HG03520 (cell line): ENCODE data around the gene ERFE.
"Not testable (repeated sequence)": the region's sequence is repeated elsewhere in the genome, so short reads cannot be mapped to it uniquely, and the experiment has no call there.

Experiments
- ATAC-seq: cut with Tn5 transposase; IDR thresholded peaks from one replicate; pipeline ENCODE4 v1.9.1; 2021; ENCODE audit warnings: mild to moderate bottlenecking, moderate library complexity; ENCODE audit not compliant: unreplicated experiment

ERFE gene

DNA sequence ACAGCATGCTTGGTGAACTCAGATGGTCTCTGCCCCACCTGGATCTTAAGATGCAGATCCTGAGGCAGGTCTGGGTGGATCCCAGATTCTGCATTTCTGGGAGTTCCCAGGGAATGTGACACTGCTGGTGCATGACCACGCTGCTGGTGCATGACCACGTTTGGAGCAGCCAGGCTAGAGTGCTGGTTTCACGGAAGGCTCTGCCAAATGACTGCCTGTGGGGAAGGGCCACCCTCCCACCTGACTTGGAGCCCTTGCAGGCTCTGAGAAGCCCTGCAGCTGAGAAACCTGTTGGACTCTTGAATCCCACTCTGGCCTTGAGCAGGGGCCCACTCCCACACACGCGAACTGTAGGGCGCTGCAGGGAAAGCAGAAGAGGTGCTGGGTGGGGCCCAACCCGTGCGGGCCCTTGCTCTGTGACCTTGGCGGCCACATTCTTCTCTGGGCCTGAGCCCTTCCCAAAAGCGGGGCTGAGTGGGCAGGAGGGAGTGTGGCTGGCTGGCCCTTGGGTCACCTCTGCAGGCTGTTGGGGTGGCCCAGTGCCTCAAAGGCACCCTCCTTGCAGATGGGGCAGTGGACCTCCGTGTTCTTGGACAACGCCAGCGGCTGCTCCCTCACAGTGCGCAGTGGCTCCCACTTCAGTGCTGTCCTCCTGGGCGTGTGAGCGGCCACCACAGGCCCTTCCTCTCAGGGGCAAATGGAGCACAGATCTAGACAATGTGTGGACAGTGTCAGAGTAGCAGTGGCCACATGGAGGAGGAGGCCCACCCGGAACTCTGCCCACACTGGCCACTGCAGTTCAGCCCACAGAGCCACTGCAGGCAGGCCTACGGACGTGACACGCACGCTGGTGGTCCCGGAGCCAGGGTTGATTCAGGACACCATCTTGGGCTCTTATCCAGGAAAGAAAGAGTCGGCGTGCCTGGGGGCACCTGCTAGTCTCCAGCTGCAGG lies 7.9 kb downstream of the ERFE start:
- no peak for ATAC-seq

DNA sequence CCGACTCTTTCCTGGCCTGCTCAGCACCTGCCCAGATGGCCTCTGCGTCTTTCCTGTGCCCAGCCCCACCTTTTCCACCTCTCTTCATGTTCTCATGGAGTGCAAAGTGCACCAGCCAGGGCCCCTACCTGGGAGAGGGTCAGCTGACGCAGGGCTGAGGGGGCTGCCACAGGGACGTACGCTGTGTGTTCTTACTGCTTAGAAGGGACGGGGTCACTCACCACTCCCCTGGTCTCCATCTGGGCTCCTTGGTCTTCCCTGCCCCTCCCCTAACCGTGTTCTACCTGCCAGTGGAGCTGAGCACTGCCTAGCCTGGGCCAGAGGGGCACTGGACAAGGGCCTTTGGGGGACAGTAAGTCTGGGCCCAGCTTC lies 8.6 kb downstream of the ERFE start:
- ATAC-seq: no peak

DNA sequence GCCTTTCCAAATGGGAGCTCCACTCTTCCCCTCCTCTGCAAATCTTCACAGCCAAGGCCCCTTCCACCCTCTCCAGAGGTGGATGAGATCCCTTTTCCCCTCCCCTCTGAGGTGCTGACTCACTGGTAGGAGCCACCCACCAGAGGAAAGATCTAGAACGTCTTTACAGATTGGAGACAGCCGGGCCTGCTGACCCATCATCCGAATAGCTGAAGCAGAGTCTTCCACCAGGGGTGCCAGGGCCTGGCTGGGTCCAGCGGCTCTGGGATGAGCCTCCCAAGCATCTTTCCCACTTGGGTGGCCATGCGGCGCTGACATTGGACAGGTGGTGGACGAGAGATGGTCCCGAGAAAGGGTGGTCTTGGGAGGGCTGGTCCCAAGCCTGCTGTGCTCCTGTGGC lies 9.0 kb downstream of the ERFE start:
- no peak for ATAC-seq

DNA sequence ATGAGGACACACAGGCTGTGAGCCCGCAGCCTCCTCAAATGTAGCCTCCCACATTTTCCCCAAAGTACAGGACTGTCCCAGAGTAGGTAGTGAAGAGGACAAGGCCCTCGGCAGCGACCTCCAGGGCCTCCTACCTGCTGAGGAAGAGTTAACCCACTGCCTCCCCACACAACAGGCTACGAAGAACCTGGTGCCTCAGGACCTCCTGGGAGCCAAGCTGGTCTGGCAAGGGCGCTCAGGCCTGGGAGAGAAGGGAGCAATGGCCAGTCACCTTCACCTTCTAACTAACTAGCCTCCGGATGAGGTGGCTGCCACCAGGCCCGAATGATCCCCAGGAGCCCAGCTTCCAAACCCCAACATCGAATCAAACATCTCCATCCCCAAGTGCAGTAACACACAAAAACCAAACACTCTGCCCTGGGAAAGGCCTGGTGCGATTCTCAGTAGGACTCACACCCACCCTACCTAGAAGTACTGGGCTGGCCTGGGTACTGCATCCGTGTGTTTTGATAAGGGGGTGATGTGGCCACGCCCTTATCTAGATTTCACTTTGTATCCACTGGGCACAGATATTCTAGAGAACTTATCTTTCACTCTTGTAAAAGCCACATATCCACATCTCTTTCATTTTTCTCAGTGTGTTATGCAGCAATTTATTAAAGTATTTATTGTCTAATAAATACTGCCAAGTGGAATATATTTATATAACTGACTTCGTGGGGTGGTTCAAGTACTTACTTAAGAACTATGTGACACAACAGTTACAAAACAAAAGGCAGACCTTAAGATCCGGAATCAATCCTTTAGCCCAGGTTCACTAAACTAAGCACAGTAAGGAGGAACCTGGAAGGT lies 9.7 kb downstream of the ERFE start:
- ATAC-seq: no peak

DNA sequence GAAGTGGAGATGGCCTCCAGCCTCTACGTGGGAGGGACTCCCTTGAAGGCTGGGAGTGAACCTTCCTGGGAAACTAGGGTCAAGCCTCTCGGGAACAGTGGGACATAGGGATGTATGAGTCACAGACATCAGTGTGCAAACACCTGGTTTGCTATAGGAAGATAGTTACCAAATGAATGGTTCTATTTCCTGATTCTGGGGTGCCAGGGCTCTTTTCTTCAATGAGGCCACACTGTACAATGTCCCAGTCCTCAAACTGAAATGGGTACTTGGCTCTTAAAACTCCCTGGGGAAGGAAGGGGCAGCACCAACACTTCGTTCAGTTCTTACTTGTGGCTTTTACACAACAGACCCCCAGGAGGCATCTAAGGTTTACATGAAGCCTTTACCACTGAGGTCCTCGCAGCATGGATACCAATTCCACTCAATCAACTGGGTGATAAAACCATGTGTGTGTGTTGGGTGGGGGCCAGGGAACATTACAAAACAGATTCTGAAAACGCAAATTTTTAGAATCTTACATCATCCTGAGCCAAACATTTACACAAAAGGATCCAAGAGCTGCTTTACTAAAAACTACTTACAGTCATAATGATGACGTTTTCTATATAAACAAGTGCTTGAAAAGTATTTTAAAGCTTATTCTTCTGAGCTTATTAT lies 10.4 kb downstream of the ERFE start:
- ATAC-seq: no peak

GRCh38 chr2:238169708-238170251 lies 11.0 kb downstream of the ERFE start:
- ATAC-seq: no peak

- ATAC-seq: no peak
These were observed 11.8 kb downstream of the ERFE start for GRCh38 chr2:238170386-238171071.

GRCh38 chr2:238171072-238171431 lies 12.3 kb downstream of the ERFE start:
- not testable (repeated sequence) for ATAC-seq

- ATAC-seq: no peak
These were observed 12.9 kb downstream of the ERFE start for GRCh38 chr2:238171575-238172187.

DNA sequence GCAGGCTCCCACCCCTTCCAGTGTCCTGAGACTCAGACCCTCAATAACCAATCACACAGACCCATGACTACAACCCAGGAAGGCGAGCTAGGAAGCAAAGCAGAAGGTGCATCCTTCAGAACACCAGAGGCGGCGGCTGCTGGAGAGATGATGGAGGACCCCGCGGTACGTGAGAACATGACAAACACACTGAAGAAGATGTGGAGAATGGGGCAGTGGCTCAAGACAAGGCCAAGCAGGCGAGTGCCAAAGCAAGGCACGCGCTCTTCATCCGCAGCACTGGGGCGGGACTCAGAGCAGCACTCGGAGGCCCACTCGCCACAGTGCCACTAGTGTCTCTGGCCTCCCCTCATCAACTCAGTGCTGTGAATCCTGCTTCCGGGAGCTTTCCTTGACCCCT lies 13.7 kb downstream of the ERFE start:
- ATAC-seq: no peak

GRCh38 chr2:238173692-238174091 lies 14.9 kb downstream of the ERFE start:
- ATAC-seq: no peak

DNA sequence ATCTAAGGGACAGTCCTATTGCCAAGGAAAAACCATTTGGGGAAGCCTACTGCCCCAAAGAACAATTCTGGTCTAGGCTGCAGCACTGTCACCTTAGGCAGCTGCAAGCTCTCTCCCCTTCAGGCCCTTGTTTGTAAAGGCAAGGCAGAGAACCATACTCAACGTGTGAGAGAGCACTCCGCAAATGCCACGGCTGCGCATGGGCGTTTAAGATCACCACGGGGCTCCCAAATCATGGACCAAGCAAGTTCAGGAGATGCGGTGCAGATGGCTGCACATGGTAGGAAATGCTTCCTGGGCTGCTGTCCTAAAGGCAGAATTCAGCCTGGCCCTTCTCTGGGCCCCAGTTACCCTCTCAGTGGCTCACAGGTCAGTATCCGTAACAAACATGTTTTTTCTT lies 15.5 kb downstream of the ERFE start:
- no peak for ATAC-seq

DNA sequence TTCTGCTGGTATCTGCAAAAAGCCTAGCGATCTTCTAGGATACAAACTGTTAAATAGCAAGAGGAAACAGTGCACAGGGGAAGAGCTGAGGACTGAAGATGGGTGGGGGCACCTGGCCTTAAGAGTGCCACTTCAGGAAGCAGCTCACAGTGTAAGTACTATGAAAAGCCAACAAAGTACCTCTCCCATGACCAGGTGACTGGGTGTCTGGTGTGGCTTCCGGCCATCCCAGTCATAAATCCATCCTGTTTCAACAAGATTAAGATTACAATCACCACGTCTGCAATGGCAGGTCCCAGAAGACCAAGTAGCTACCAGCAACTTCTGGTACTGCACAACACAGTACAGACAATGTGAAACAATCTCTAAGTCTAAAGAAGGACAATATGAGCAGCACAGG lies 15.9 kb downstream of the ERFE start:
- ATAC-seq: no peak

DNA sequence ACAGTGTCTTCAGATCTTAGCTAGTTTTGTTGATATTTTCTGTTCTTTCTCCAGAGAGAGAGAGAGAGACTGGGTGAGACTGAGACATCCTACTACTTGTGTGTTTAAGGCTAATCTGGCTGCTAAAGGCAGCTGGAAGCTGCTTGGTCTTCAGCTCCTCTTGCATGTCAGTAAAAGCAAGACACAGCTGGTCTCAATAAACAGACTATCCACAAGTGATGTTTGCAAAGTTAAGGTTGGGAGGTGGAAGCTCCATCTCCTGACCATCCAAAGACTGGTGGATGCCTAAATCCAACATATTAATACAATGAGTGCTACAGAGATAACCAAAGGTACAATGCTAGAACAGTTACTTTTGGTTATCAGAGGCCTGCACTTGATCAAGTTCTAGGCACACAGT lies 17.8 kb downstream of the ERFE start:
- ATAC-seq: no peak

DNA sequence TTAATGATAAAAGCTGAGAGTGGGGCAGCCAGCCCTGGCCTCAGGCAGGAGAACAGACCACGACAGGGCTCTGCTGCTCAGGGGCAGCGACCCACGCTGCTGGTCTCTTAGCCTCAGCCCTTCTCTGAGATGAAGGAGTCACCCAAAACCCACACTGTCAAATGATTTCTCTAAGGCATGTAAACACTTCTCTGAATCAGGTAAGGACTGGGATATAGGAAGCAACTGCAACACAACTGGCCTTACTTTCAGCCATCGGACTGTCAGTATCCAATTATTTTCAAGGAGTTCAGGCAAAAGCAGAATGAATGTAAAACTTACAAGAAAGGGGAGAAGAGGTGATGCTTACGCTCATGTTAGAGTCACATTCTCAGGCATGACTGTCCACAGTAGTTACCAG lies 21.8 kb downstream of the ERFE start:
- ATAC-seq: no peak

DNA sequence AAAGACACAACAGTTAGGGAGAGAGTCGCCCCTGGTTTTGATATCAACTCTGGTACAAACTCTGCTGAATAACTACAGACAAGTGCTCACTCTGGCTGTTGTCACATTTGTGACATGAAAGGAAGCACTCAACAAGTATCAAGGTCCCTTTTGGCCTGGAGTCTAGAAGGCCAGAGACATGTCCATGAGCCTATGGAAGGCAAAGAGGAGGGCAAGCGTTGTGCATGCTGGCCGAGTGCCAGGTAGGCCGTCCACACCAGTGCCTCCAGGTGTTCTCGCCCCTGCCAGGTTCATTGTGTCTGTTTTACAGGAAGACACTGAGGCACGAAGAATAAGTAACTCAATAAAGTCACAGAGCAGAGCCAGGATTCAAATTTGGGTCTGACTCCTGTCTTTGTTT lies 23.6 kb downstream of the ERFE start:
- no peak for ATAC-seq

DNA sequence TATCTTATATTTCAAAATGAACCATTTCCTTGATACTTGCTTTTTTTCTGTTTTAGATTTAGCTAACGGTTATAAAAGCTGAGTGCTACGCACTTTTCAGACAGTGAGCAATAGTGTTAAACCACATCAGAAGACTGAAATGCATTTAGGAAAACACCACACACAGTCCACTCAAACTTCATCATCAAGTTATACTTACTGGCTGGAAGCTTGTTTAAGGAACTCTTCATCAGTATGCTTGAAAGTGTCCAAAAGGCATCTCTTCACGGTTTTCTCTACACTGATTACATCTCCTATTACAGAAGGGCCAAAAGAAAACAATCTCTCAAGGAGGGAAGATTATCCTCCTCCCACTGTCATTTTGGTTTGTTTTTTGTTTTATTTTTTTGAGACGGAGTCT lies 25.1 kb downstream of the ERFE start:
- no peak for ATAC-seq

GRCh38 chr2:238187618-238188548 lies 29.1 kb downstream of the ERFE start:
- no peak for ATAC-seq

- no peak for ATAC-seq
These were observed 31.7 kb downstream of the ERFE start for GRCh38 chr2:238190445-238190844.
